ENCODE measurements around the gene OGFOD1.

DNA sequence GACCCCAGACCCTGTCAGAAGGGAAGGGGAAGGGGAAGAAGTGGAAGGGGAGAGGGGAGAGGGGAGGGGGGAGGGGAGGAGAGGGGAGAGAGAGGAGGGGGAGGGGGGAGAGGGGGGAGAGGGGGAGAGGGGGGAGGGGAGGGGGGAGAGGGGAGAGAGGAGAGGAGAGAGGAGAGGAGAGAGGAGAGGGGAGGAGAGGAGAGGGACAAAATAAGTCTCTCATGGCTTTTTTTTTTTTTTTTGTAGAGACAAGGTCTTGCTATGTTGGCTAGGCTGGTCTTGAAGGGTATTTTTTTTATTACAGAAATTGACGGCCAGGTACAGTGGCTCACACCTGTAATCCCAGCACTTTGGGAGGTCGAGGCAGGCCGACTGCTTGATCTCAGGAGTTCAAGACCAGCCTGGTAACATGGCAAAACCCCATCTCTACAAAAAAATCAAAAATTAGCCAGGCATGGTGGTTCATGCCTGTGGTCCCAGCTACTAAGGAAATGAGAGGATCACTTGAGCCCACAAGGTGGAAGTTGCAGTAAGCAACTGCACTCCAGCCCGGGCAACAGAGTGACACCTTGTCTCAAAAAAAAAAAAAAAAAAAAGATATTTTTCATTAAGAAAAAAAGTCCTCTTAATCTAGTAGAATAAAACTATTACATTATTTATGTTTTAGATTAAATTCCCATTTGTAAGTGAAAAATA lies 45.2 kb upstream of the OGFOD1 start:
- no peak for TF ChIP-seq SUZ12 (IDR thresholded peaks at IDR 0.05)
- TF ChIP-seq TARDBP (IDR thresholded peaks at IDR 0.05): no peak
- TF ChIP-seq FOXM1 (IDR thresholded peaks at IDR 0.05; ENCODE audit: borderline replicate concordance): no peak
- TF ChIP-seq BHLHE40 (IDR thresholded peaks at IDR 0.05; ENCODE audit: borderline replicate concordance): no peak
- TF ChIP-seq HDGF (IDR thresholded peaks at IDR 0.05; ENCODE audit: borderline replicate concordance): no peak
- no peak for TF ChIP-seq FOXA1 (IDR thresholded peaks at IDR 0.05)
- TF ChIP-seq NFRKB (IDR thresholded peaks at IDR 0.05): no peak

Data from HEK293T (cell line).